ENCODE data around the gene S100A14. TPM values are rescaled to one million over a fixed set of nuclear protein-coding genes. Genes with fewer than 3 reads are reported as not detected.

Gene S100A14
- total RNA-seq, 1 donor from 2014 or later, result not detected

- DNase-seq (ENCODE audit: low read depth), result peak; percentile 100
Measured at GRCh38 chr1:153566414-153567371, 49.4 kb downstream of the S100A14 start.

GRCh38 chr1:153565529-153566374 is 50.4 kb downstream of the S100A14 start, which contains the start of gene S100A2:
Gene S100A2, minus strand, starts transcription at chr1:153565844. Its CDS starts 1,967 bp downstream, at chr1:153563877.
- DNase-seq (ENCODE audit: low read depth), result peak; percentile 93

Other genes with a start within 250 kb of the S100A14 start
- not detected in 2 replicates for gene S100A12, start 240.7 kb downstream of the S100A14 start, total RNA-seq
- not detected in 2 replicates for gene S100A8, start 225.3 kb downstream of the S100A14 start, total RNA-seq
- gene S100A7A, start 199.8 kb downstream of the S100A14 start, total RNA-seq, result not detected in 2 replicates
- gene S100A7, start 155.7 kb downstream of the S100A14 start, total RNA-seq, result not detected in 2 replicates
- 423 and 449 TPM in 2 replicates for gene S100A6, start 80.3 kb downstream of the S100A14 start, total RNA-seq
- gene S100A5, start 75.4 kb downstream of the S100A14 start, total RNA-seq, result 2.5 and 2.9 TPM in 2 replicates
- 757 and 902 TPM in 2 replicates for gene S100A4, start 70.5 kb downstream of the S100A14 start, total RNA-seq
- gene S100A3, start 67.1 kb downstream of the S100A14 start, total RNA-seq, result 7.8 and 10.8 TPM in 2 replicates
- gene S100A2, start 50.5 kb downstream of the S100A14 start, total RNA-seq, result 6.4 and 7.1 TPM in 2 replicates
- 591 and 800 TPM in 2 replicates for gene S100A16, start 3.2 kb downstream of the S100A14 start, total RNA-seq
- gene S100A13, start 11.2 kb upstream of the S100A14 start, total RNA-seq, result 237 and 291 TPM in 2 replicates
- gene S100A1, start 12.1 kb upstream of the S100A14 start, total RNA-seq, result 0.52 and 3.3 TPM in 2 replicates
- 59.2 and 71.6 TPM in 2 replicates for gene CHTOP, start 17.7 kb upstream of the S100A14 start, total RNA-seq
- 68.3 and 75.1 TPM in 2 replicates for gene SNAPIN, start 42.4 kb upstream of the S100A14 start, total RNA-seq
- 180 and 189 TPM in 2 replicates for gene ILF2, start 54.7 kb upstream of the S100A14 start, total RNA-seq
- gene NPR1, start 62.4 kb upstream of the S100A14 start, total RNA-seq, result not detected in 2 replicates
- 24.0 and 27.7 TPM in 2 replicates for gene INTS3, start 111.7 kb upstream of the S100A14 start, total RNA-seq
- gene SLC27A3, start 159.1 kb upstream of the S100A14 start, total RNA-seq, result 0.29 and 0.42 TPM in 2 replicates

Measured in myocyte (in vitro differentiated cells).